GM19238 (cell line): Measurements from ENCODE around the gene SLAMF6.

Source experiments
- DNase-seq: peaks from one replicate; pipeline ENCODE4 v3.0.0; 2011; ENCODE audit warnings: low spot score; ENCODE audit not compliant: insufficient read length

The SLAMF6 gene

GRCh38 chr1:160467576-160467975 lies 55.5 kb downstream of the SLAMF6 start:
- no peak for DNase-seq

- no peak for DNase-seq
Observed at GRCh38 chr1:160466961-160467360, 56.1 kb downstream of the SLAMF6 start.

GRCh38 chr1:160465123-160465522 lies 57.9 kb downstream of the SLAMF6 start:
- no peak for DNase-seq

- no peak for DNase-seq
Observed at GRCh38 chr1:160460683-160461287, 62.3 kb downstream of the SLAMF6 start.

GRCh38 chr1:160460214-160460642 lies 62.8 kb downstream of the SLAMF6 start:
- DNase-seq = no peak

- no peak for DNase-seq
Observed at GRCh38 chr1:160459687-160460086, 63.4 kb downstream of the SLAMF6 start.

GRCh38 chr1:160459056-160459455 lies 64.0 kb downstream of the SLAMF6 start:
- no peak for DNase-seq

- no peak for DNase-seq
Observed at GRCh38 chr1:160455153-160455517, 67.9 kb downstream of the SLAMF6 start.

GRCh38 chr1:160454371-160455152 lies 68.5 kb downstream of the SLAMF6 start:
- no peak for DNase-seq

GRCh38 chr1:160453443-160453842 lies 69.6 kb downstream of the SLAMF6 start:
- no peak for DNase-seq

- no peak for DNase-seq
Observed at GRCh38 chr1:160451859-160452232, 71.2 kb downstream of the SLAMF6 start.

GRCh38 chr1:160451119-160451858 lies 71.8 kb downstream of the SLAMF6 start:
- DNase-seq = no peak

- no peak for DNase-seq
Observed at GRCh38 chr1:160449494-160449893, 73.6 kb downstream of the SLAMF6 start.

- DNase-seq = no peak
Observed at GRCh38 chr1:160446945-160447600, 76.0 kb downstream of the SLAMF6 start.

GRCh38 chr1:160439718-160440117 lies 83.3 kb downstream of the SLAMF6 start:
- DNase-seq = no peak

- DNase-seq = no peak
Observed at GRCh38 chr1:160438935-160439334, 84.1 kb downstream of the SLAMF6 start.

GRCh38 chr1:160438317-160438918 lies 84.6 kb downstream of the SLAMF6 start:
- DNase-seq = no peak

GRCh38 chr1:160437432-160438316 lies 85.4 kb downstream of the SLAMF6 start:
- no peak for DNase-seq

GRCh38 chr1:160436966-160437365 lies 86.1 kb downstream of the SLAMF6 start:
- no peak for DNase-seq
